WTC11 (cell line): ENCODE results near the gene ZNF787. TPM values are rescaled to one million over a fixed set of nuclear protein-coding genes. Genes with fewer than 3 reads are reported as not detected.

Experiments used
- ATAC-seq: fragments of 200-7000 bp; cut with Tn5 transposase; 2 replicates; pipeline ENCODE4 v1.10.0; 2021; ENCODE audit warnings: mild to moderate bottlenecking, moderate library complexity
- CTCF ChIA-PET: fragments of 300-600 bp; sonication (Branson Sonifier 250); formaldehyde crosslinking; loops from one replicate; lab custom pipeline; 2021; ENCODE audit warnings: antibody characterized with exemption; lab: Charles Lee
- POLR2A ChIA-PET: fragments of 350-600 bp; sonication (Branson Sonifier 250); formaldehyde crosslinking; loops from one replicate; lab custom pipeline; 2021; ENCODE audit warnings: antibody characterized with exemption; lab: Charles Lee
- DNase-seq: peaks from one replicate; pipeline ENCODE4 v3.0.0; 2021; ENCODE audit warnings: low spot score
- H3K27ac Mint-ChIP-seq: 2 replicates; pipeline ENCODE4 v1.8.0; 2021; ENCODE audit warnings: mixed read lengths
- H3K27me3 Mint-ChIP-seq: 2 replicates; pipeline ENCODE4 v1.8.0; 2021; ENCODE audit warnings: low read depth, mild to moderate bottlenecking, moderate library complexity, mixed read lengths
- H3K36me3 Mint-ChIP-seq: 2 replicates; pipeline ENCODE4 v1.8.0; 2021; ENCODE audit warnings: mixed read lengths
- H3K4me1 Mint-ChIP-seq: 2 replicates; pipeline ENCODE4 v1.8.0; 2022; ENCODE audit warnings: mixed read lengths
- H3K4me3 Mint-ChIP-seq: 2 replicates; pipeline ENCODE4 v1.8.0; 2021; ENCODE audit warnings: mild to moderate bottlenecking, moderate library complexity, mixed read lengths
- H3K9me3 Mint-ChIP-seq: 2 replicates; pipeline ENCODE4 v1.8.0; 2021; ENCODE audit warnings: mixed read lengths
- ATF1 ChIP-seq: sonication (generic); formaldehyde crosslinking; IDR thresholded peaks from 2 replicates; pipeline ENCODE4 v1.8.1; 2023; ENCODE audit warnings: mild to moderate bottlenecking, moderate library complexity, missing genetic modification reagents
- CREB1 ChIP-seq: sonication (generic); formaldehyde crosslinking; IDR thresholded peaks from 2 replicates; pipeline ENCODE4 v1.8.0; 2023; ENCODE audit warnings: mild to moderate bottlenecking, missing genetic modification reagents
- CREM ChIP-seq: sonication (generic); formaldehyde crosslinking; IDR thresholded peaks from 2 replicates; pipeline ENCODE4 v1.8.1; 2022; ENCODE audit warnings: mild to moderate bottlenecking, missing genetic modification reagents, moderate library complexity
- FOXJ3 ChIP-seq: sonication (generic); formaldehyde crosslinking; IDR thresholded peaks from 2 replicates; pipeline ENCODE4 v1.9.0; 2021; ENCODE audit warnings: missing genetic modification reagents, mild to moderate bottlenecking, borderline replicate concordance
- FOXP4 ChIP-seq: sonication (generic); formaldehyde crosslinking; IDR thresholded peaks from 2 replicates; pipeline ENCODE4 v1.8.0; 2022; ENCODE audit warnings: mild to moderate bottlenecking, missing genetic modification reagents
- GABPB1 ChIP-seq: sonication (generic); formaldehyde crosslinking; IDR thresholded peaks from 2 replicates; pipeline ENCODE4 v1.8.1; 2023; ENCODE audit warnings: mild to moderate bottlenecking, missing genetic modification reagents
- GTF2I ChIP-seq: fragments of 250-450 bp; sonication (Bioruptor Pico); conservative IDR thresholded peaks from 2 replicates; pipeline ENCODE4 v1.4.0; 2021; ENCODE audit warnings: mild to moderate bottlenecking
- MAX ChIP-seq: sonication (generic); formaldehyde crosslinking; IDR thresholded peaks from 2 replicates; pipeline ENCODE4 v1.8.0; 2022; ENCODE audit warnings: mild to moderate bottlenecking, missing genetic modification reagents
- MXD4 ChIP-seq: fragments of 250-450 bp; sonication (Bioruptor Pico); IDR thresholded peaks from 2 replicates; pipeline ENCODE4 v1.8.0; 2021; ENCODE audit warnings: mild to moderate bottlenecking, moderate library complexity, borderline replicate concordance
- NFE2L1 ChIP-seq: sonication (generic); formaldehyde crosslinking; IDR thresholded peaks from 2 replicates; pipeline ENCODE4 v1.8.1; 2023; ENCODE audit warnings: missing genetic modification reagents
- NFYB ChIP-seq: sonication (generic); formaldehyde crosslinking; conservative IDR thresholded peaks from 2 replicates; pipeline ENCODE4 v1.8.0; 2022; ENCODE audit warnings: low read depth, missing genetic modification reagents
- OVOL2 ChIP-seq: fragments of 250-450 bp; sonication (Bioruptor Pico); IDR thresholded peaks from 2 replicates; pipeline ENCODE4 v1.9.0; 2021; ENCODE audit warnings: mild to moderate bottlenecking, borderline replicate concordance
- PREB ChIP-seq: sonication (generic); formaldehyde crosslinking; IDR thresholded peaks from 2 replicates; pipeline ENCODE4 v1.8.1; 2022; ENCODE audit warnings: mild to moderate bottlenecking, missing genetic modification reagents, moderate library complexity, borderline replicate concordance
- RORB ChIP-seq: fragments of 250-450 bp; sonication (Bioruptor Pico); IDR thresholded peaks from 2 replicates; pipeline ENCODE4 v1.9.0; 2021; ENCODE audit warnings: mild to moderate bottlenecking
- SOX15 ChIP-seq: fragments of 250-450 bp; sonication (Bioruptor Pico); IDR thresholded peaks from 2 replicates; pipeline ENCODE4 v1.9.0; 2021; ENCODE audit warnings: mild to moderate bottlenecking
- STAT6 ChIP-seq: sonication (generic); formaldehyde crosslinking; conservative IDR thresholded peaks from 2 replicates; pipeline ENCODE4 v1.8.1; 2023; ENCODE audit warnings: mild to moderate bottlenecking, low read depth, missing genetic modification reagents, moderate library complexity
- TEAD1 ChIP-seq: sonication (generic); formaldehyde crosslinking; IDR thresholded peaks from 2 replicates; pipeline ENCODE4 v1.8.0; 2022; ENCODE audit warnings: mild to moderate bottlenecking, missing genetic modification reagents
- ZBTB21 ChIP-seq: sonication (generic); formaldehyde crosslinking; IDR thresholded peaks from 2 replicates; pipeline ENCODE4 v1.8.1; 2023; ENCODE audit warnings: mild to moderate bottlenecking, missing genetic modification reagents, borderline replicate concordance
- ZNF121 ChIP-seq: sonication (generic); formaldehyde crosslinking; IDR thresholded peaks from 2 replicates; pipeline ENCODE4 v1.8.0; 2023; ENCODE audit warnings: missing genetic modification reagents
- ZNF396 ChIP-seq: fragments of 250-450 bp; sonication (Bioruptor Pico); IDR thresholded peaks from 2 replicates; pipeline ENCODE4 v1.8.0; 2021; ENCODE audit warnings: mild to moderate bottlenecking, moderate library complexity, borderline replicate concordance
- total RNA-seq: library from RNA; stranded (reverse); gene quantifications from 3 replicates; pipeline ENCODE4 v1.2.3, GENCODE V29; 2021
- TF ChIP-seq, protein P1 (sequence below): fragments of 250-450 bp; sonication (Bioruptor Pico); IDR thresholded peaks from 2 replicates; pipeline ENCODE4 v1.8.0; 2021; ENCODE audit warnings: mild to moderate bottlenecking

ZNF787 gene
- total RNA-seq, 1 experiment from 2014 or later: 62.9 TPM

- TF ChIP-seq GABPB1 (CRISPR knock-in tag) (no peak), ZNF121 (CRISPR knock-in tag) (no peak), MXD4 (CRISPR knock-in tag) (no peak), SOX15 (CRISPR knock-in tag) (no peak), STAT6 (CRISPR knock-in tag) (no peak), CREM (CRISPR knock-in tag) (no peak)
- CTCF ChIA-PET: interaction anchor here (1.7 kb wide), 1 partner anchor 53 kb away, joined by 4 read pairs; no protein-coding TSS in a partner anchor
- POLR2A ChIA-PET: no interaction called here
- H3K4me1 Mint-ChIP-seq: peaks cover 20% of the 10 kb centered on the region
- no peaks in the 10 kb centered on the region for H3K9me3 Mint-ChIP-seq
- H3K27ac Mint-ChIP-seq: no peak overlapping the region
- DNase-seq (no peak), ATAC-seq (no peak)
- no peaks in the 10 kb centered on the region for H3K27me3 Mint-ChIP-seq
- no peak overlapping the region for H3K4me3 Mint-ChIP-seq
- peaks cover 19% of the 10 kb centered on the region for H3K36me3 Mint-ChIP-seq
Measured at GRCh38 chr19:56101746-56102535, 19.2 kb downstream of the ZNF787 start.

DNA sequence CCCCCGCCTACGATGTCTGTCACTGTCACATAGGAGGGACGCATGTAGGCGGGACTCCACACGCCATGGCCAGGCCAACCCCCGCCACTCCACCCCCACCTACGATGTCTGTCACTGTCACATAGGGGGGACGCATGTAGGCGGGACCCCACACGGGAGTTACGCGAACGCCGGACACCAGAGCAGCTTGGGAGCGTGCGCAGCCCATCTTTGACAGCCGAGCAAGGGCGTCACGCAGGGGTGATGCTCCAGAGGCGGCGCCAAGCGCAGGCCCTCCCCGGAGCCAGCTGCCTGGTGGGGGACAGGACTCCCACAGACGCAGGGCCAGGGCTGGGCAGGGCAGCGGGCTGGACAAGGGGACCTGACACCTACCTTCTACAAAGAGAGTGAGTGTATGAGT lies 20.0 kb downstream of the ZNF787 start:
- Mint-ChIP-seq H3K27ac (no peak overlapping the region), H3K36me3 (peaks cover 19% of the 10 kb centered on the region), H3K4me1 (peaks cover 12% of the 10 kb centered on the region), H3K9me3 (no peaks in the 10 kb centered on the region), H3K27me3 (no peaks in the 10 kb centered on the region), H3K4me3 (no peak overlapping the region)
- ChIA-PET POLR2A (no interaction called here), CTCF (no interaction called here)
- DNase-seq: no peak
- no peak for ATAC-seq
- TF ChIP-seq MXD4 (CRISPR knock-in tag) (no peak), FOXP4 (no peak), PREB (no peak), RORB (CRISPR knock-in tag) (no peak), OVOL2 (no peak), ATF1 (CRISPR knock-in tag) (no peak), MAX (no peak), CREB1 (CRISPR knock-in tag) (no peak), ZBTB21 (CRISPR knock-in tag) (no peak), GTF2I (no peak), ZNF396 (CRISPR knock-in tag) (no peak), TEAD1 (CRISPR knock-in tag) (no peak), NFE2L1 (CRISPR knock-in tag) (no peak), FOXJ3 (CRISPR knock-in tag) (no peak), NFYB (CRISPR knock-in tag) (no peak)
- TF ChIP-seq, protein P1, sequence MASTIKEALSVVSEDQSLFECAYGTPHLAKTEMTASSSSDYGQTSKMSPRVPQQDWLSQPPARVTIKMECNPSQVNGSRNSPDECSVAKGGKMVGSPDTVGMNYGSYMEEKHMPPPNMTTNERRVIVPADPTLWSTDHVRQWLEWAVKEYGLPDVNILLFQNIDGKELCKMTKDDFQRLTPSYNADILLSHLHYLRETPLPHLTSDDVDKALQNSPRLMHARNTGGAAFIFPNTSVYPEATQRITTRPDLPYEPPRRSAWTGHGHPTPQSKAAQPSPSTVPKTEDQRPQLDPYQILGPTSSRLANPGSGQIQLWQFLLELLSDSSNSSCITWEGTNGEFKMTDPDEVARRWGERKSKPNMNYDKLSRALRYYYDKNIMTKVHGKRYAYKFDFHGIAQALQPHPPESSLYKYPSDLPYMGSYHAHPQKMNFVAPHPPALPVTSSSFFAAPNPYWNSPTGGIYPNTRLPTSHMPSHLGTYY (CRISPR knock-in tag): no peak
